HG02759 (cell line): ENCODE results near the gene MORF4L1.
"Not testable (repeated sequence)": the region's sequence is repeated elsewhere in the genome, so short reads cannot be mapped to it uniquely, and the experiment has no call there.

Experiments
- ATAC-seq: cut with Tn5 transposase; IDR thresholded peaks from one replicate; pipeline ENCODE4 v1.9.1; 2021; ENCODE audit warnings: mild to moderate bottlenecking, moderate library complexity; ENCODE audit not compliant: unreplicated experiment

Gene MORF4L1

GRCh38 chr15:78923480-78924360 lies 51.0 kb downstream of the MORF4L1 start:
- no peak for ATAC-seq

- no peak for ATAC-seq
These were observed 52.5 kb downstream of the MORF4L1 start for GRCh38 chr15:78925076-78925624.

- ATAC-seq, result no peak
These were observed 53.5 kb downstream of the MORF4L1 start for GRCh38 chr15:78925956-78926743.

GRCh38 chr15:78927077-78927790 lies 54.5 kb downstream of the MORF4L1 start:
- ATAC-seq, result no peak

- not testable (repeated sequence) for ATAC-seq
These were observed 55.5 kb downstream of the MORF4L1 start for GRCh38 chr15:78928176-78928575.

- ATAC-seq, result no peak
These were observed 56.0 kb downstream of the MORF4L1 start for GRCh38 chr15:78928616-78929093.

- ATAC-seq, result no peak
These were observed 57.0 kb downstream of the MORF4L1 start for GRCh38 chr15:78929536-78930264.

GRCh38 chr15:78930577-78931388 lies 58.1 kb downstream of the MORF4L1 start:
- ATAC-seq, result no peak

GRCh38 chr15:78931439-78932257 lies 59.0 kb downstream of the MORF4L1 start:
- ATAC-seq, result no peak

GRCh38 chr15:78932258-78932808 lies 59.6 kb downstream of the MORF4L1 start:
- no peak for ATAC-seq

GRCh38 chr15:78933187-78933822 lies 60.6 kb downstream of the MORF4L1 start:
- ATAC-seq, result no peak

- no peak for ATAC-seq
These were observed 61.3 kb downstream of the MORF4L1 start for GRCh38 chr15:78933823-78934654.

- no peak for ATAC-seq
These were observed 61.9 kb downstream of the MORF4L1 start for GRCh38 chr15:78934655-78935023.

GRCh38 chr15:78937132-78937739 lies 64.5 kb downstream of the MORF4L1 start:
- no peak for ATAC-seq

GRCh38 chr15:78938658-78939488 lies 66.2 kb downstream of the MORF4L1 start:
- peak; percentile 76 for ATAC-seq

- ATAC-seq, result no peak
These were observed 70.1 kb downstream of the MORF4L1 start for GRCh38 chr15:78942741-78943140.
